ENCODE data around the gene ASH1L.

Gene ASH1L

DNA sequence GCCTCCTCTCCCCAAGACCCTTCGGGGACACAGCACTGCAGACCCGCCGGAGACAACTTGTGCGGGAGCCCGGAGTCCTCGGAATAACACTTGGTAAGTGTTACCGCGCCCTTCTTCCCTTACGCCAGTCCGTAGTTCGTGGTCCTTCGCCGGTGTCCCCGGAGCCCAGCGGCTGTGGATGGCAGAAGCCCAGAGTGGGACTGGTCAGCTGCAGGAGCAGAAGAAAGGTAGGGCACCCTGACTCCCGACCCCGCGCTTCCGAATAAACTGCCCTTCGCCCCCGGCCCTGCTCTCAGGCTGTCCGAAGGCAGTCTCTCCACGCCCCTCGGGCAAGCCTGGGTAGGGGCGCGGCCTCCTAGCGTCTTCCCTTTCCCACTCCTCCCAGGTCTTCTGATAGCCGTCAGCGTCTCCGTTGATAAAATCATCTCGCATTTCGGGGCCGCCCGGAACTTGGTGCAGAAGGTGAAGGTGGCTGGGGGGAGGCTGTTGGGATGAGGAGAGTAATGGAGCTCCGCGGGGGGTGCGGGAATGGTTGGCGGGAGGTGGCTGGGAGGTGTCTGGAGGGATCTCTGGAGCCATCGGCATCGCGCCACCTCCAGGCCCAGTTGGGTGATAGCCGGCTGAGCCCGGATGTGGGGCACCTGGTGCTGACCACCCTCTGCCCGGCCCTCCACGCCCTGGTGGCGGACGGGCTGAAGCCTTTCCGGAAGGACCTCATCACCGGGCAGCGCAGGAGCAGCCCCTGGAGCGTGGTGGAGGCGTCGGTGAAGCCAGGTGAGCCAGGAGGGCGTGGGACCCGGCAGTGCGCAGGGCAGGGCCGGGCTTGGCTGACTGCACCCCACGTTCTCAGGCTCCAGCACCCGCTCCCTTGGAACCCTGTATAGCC, 237.6 kb downstream of the ASH1L start:
- peak; percentile 76 for DNase-seq

DNA sequence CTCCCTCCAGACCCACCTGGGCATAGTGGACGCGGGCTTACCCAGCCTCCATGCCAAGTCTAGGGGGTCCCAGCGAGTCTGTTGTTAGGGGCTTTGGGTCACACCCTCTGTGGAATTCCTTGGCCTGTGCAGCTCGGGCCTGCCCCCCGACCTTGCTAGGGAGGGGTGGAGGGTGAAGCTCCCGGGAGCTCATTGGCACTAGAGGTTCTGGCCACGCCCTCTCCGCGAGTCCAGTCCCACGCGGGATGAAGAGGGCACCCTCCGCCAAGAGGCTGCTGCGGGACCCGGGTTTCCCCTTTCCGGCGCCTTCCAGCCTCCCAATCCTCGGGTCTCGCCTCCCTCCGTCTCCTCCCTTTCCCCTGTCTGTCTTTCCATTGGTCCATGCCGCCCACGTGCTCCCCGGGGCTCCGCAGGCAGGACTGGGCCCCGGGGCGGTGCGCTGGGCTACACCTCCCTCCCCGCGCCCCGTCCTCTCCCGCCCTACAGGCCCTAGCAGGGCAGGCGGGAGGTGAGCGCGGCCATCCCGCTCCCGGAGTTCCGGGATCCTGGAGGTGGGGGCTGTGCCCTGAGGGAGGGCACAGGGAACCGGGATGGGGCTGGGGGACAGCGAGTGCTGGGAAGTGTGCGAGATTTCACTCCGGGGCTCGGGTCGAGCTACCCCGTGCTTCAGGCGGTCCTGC, 238.4 kb downstream of the ASH1L start:
- DNase-seq, result peak; percentile 92

DNA sequence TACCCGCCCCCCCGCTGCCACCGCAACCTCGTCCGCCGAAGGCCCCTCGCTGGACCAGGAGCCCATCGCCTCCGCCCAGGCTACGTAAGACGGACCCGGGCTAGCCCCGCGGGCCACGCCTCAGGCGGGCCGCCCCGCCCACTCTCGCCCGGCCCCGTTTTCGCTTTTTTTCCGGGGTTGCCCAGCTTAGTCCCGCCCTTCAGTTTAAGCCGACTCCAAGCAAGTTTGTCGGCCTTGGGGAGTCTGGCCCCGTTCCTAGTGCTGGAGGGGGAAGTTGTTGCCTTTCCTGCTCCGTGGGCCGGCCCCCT, 238.9 kb downstream of the ASH1L start:
- DNase-seq, result peak; percentile 69

DNA sequence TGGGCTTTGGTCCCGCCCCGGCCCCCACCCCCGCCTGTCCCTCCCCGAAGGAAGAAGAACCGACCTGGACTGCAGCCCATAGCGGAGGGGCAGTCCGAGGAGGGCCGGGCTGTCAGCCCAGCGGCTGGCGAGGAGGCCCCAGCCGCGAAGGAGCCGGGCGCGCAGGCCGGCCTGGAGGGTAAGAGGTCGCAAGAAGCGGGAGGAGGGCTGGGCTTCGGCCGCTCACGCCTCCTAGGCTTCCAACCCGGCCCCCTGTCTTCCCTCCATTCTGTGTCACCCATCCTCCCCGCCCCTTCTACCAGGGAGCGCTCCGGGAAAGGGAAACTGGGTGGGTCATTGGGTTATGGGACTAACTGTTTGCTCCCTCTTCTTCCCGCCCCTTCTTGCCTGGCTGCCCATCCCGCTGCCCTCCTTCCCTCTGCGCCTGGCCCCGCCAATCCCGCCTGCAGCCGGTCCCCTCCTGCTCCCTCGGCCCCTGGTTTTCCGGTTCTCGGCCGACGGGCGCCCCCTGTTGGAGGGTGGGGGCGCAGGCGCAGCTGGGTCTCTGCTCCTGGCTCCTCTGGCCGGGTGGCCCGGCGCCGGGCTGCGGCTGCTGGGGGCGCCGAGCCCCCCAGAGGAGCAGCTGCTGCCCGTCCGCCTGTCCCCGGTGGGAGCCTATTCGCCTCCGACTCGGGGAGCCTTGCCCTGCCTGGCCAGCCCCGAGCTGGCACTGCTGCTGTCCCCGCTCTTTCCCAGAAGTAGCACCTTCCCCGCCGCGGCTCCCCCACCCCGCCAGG, 239.5 kb downstream of the ASH1L start:
- peak; percentile 93 for DNase-seq

DNA sequence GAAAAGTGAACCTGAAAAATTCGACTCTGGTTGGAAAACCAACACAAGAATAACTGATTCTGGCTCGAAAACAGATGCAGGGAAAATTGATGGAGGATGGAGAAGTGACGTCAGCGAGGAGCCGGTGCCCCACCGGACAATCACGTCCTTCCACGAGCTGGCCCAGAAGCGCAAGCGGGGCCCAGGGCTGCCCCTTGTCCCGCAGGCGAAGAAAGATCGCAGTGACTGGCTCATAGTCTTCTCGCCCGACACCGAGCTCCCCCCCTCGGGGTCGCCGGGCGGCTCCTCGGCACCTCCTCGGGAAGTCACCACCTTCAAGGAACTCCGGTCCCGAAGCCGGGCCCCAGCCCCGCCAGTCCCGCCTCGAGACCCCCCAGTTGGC, 240.0 kb downstream of the ASH1L start:
- no peak for DNase-seq

DNA sequence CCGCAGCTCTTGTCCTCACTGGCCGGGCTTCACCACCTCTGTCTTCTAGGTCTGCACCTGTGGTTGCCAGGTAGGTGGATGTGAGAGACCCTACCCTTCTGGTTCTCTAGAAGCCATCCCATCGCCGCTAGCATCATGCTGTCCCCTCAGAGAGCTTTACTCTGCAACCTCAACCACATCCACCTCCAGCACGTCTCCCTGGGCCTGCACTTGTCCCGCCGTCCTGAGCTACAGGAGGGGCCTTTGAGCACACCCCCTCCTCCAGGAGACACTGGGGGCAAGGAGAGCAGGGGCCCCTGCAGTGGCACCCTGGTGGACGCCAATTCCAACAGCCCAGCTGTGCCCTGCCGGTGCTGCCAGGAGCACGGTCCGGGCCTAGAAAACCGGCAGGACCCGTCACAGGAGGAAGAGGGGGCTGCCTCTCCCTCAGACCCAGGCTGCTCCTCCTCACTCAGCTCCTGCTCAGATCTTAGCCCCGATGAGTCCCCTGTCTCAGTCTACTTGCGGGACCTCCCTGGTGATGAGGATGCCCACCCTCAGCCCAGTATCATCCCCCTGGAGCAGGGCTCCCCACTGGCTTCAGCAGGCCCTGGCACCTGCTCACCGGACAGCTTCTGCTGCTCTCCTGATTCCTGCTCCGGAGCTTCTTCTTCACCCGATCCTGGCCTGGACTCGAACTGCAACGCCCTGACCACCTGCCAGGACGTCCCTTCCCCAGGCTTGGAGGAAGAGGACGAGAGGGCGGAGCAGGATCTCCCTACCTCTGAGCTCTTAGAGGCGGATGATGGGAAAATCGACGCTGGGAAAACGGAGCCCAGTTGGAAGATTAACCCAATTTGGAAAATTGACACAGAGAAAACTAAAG, 240.7 kb downstream of the ASH1L start:
- DNase-seq, result no peak

DNA sequence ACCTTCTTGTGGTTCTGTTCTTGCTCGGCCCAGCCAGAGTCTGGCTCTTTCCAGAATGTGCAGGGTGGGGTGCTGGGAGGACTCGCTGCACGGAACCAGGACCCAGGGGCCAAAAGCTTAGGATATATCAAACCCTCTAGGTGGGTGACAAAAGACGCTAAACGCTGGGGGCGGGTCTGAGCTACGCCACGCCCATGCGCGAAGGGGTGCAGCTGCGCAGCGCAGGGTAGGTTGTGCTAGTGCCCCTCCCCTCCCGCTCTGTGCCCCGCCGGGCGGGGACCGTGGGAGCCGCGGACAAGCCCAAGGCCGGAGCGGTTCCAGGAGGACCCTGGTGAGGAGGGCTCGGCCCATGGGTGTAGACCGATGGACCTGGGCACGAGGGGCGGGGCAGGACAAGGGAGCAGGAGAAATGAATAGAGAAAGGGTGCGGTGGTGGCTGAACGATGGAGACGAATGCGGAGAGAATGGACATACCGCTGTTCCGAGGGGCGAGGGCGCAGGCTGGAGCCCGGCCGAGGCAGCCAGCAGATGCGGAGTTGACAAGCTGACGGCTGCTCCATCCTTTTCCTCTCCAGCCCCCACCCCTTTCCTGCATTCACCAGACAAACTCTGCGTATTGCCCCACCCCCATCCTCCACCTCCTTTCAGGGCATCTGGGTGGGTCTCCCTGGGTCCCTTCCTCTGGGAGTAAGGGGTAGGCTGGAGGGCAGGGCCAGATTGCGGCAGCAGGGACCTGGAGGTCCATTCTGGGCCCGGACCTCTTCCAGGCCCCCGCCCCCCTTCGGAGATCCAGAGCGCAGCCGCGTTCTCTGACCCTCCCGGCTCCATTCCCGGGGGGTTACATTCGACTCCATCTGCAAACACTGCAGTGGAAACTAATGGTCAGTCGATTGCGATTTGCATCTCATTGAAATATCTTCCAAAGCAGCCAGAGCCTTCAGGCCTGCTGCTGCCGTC, 241.7 kb downstream of the ASH1L start, which contains the start of gene RUSC1:
TSS of gene RUSC1 (plus strand) at position 234 of the 957 bp plus-strand sequence. CDS start 880 bp downstream, outside the sequence.
- no peak for DNase-seq

DNA sequence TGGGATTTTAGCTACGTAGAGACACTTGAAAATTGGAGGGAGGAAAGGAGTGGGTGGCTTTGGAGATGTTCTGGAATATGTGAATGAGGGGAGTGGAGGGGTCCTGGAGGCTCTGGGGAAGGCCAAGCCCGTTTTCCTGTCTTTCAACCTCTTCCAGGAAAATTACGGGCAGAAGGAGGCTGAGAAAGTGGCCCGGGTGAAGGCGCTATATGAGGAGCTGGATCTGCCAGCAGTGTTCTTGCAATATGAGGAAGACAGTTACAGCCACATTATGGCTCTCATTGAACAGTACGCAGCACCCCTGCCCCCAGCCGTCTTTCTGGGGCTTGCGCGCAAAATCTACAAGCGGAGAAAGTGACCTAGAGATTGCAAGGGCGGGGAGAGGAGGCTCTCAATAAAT, 242.4 kb downstream of the ASH1L start:
- no peak for DNase-seq

DNA sequence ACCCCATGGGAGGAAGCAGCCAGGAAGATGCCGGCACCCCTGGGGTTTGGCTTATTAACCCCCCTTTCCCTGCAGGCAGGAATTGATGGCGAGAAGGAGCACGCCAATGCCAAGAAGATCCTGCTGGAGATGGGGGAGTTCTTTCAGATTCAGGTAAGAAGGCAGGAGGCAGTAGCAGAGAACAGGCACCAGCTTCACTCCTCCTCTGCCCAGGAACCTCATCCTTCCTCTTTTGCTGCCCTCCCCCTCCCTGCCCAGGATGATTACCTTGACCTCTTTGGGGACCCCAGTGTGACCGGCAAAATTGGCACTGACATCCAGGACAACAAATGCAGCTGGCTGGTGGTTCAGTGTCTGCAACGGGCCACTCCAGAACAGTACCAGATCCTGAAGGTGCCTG, 243.1 kb downstream of the ASH1L start:
- DNase-seq, result no peak

DNA sequence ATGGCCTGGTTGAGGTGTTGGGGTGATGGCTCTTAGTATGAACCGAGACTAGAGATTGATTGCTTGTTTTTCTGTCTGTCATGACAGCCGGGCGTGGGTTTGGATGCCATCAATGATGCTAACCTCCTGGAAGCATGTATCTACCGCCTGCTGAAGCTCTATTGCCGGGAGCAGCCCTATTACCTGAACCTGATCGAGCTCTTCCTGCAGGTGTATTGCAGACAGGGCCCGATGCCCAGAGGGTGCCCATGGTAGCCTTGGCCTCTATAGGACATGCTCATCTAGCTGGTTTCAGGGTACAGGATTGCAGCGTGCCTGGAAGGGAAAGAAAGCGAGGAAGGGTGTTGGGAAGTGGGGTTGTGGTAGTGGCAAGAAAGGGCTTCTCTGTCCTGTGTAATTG, 244.5 kb downstream of the ASH1L start:
- DNase-seq, result no peak

DNA sequence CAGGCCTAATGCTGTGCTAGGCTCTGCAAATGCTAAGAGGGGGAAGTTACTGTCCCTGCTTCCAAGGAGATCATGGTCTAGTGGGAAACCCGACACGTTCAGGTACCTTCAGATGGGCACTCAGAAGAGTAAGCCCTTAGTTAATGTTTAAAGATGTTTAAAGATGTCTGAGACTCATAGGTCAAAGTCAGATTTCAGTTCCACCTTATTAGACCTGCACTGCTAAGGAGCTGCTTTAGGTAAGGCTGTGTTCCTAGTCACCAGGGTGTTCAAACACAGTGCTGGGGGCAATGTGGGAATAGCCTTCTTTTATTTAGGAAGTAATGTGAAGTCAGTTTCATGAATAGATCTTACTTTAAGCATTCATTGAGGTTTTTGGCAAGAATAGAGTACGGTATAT, 245.7 kb downstream of the ASH1L start:
- no peak for DNase-seq

DNA sequence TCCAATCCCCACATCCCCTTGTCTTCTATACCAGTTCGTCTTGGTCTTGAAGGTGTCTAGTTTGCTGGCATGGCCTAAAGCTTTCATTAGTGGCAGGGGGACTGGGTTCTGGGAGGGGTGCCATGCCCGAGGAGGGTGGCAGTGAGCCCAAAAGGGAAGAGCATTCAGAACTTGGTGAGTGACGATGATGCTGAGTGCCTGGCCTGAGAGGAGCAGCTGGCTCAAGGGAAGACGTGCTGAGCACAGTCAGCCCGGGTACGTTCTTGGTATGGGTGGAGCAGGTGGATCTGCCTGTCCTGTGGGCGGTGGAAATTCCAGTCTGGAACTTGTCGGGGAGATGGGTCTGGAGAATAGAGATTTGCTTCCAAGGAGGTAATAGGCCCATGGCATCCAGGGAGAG, 249.3 kb downstream of the ASH1L start:
- no peak for DNase-seq

DNA sequence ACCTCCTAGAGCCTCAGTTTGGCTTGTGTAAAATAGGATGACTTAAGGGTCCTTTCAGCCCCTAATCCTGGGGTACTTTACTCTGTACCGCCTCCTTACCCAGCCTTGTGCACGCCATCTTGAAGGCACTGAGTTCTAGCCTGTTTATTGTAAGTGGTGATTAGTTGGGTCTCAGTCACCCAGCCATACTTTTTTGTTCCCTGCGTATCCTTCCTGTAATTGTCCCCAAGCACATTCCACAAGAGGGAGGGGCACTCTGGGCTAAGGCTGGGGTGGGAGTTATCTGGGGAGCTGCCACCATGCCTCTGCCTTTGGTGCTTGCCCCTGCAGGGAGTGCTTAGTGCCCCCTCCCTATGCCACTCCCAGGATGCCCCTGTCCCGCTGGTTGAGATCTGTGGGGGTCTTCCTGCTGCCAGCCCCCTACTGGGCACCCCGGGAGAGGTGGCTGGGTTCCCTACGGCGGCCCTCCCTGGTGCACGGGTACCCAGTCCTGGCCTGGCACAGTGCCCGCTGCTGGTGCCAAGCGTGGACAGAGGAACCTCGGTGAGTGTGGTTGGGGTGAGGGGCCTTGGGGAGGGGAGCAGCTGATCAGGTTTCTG, 253.1 kb downstream of the ASH1L start:
- DNase-seq, result no peak

DNA sequence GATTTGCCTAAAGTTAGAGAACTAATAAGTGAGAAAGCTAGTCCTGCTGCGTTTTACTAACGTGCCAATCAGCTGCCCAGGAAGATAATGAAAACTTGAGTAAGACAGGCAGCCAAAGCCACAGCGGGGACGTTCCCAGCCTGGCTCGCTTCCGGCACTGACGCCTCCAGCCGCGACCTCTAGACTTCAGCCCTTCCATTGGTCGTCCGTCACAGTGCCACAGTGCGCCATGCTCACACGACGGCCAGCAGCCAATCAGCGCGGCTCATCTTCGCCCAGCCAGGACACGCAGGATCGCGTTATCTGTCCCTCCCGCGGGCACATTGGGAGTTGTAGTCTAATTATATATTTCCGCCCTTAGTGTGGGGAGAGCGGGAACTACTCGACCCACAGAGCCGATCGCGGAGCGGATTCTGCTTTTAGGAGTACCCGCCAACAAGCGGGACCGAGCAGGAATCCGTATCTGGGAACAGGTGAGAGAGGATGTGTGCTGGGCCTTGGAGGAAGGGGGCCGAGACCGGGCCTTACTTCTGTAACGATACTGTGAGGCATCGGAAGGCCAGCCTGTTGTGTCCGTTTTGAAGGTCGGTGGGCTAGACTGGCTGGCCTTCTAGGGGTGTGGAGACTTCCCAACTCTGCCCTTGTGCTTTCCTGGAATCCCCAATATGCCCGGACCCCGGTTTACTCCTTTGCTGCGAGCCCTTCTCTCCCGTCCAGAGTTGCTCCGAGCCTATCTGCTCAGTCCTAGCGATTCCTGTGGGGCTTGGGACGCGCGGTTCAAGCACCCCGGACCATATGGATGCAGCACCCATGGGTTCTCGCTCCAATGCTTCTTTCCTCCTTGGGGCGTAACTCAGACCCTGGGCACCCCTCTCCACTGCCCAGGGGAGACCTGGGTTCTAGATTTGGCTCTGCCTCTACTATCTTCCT, 253.8 kb downstream of the ASH1L start, which contains the start of gene FDPS:
TSS of gene FDPS (plus strand) at position 374 of the 930 bp plus-strand sequence. CDS start 924 bp downstream, outside the sequence.
- peak; percentile 96 for DNase-seq

DNA sequence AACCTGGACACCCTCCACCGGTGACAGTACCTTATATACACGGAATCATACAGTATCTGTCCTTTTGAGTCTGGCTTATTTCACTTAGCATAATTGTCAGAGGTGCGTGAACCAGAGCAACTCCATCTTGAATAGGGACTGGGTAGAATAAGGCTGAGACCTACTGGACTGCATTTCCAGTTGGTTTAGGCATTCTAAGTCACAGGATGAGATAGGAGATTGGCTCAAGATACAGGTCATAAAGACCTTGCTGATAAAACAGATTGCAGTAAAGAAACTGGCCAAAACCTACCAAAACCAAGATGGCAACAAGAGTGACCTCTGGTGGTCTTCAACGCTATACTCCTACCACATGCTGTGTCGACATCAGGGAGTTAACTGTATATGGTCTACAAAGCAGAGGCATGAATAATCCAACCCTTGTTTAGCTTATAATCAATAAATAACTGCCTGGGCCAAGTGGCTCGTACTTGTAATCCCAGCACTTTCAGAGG, 255.3 kb downstream of the ASH1L start:
- DNase-seq, result no peak

DNA sequence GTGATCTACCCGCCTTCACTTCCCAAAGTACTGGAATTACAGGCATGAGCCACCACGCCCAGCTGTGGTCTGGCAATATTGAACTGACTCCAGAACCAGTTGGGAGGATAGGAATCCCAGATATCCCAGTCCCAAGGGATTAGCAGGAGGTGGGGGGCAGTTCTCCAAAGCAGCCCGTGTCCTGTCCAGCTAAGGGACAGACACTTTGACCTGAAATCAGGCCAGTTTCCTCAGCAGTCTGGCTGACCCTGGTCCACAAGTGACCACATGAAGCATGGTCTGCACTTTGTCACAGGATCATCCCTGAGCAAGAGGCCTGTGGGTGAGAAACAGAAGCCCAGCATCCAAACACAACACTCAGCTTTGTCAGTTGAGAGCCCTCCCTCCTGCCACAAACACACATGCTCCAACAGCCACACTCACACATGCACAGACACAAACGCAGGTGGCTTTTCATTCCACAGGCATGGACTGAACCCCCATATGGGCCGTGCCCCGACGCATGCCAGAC, 256.7 kb downstream of the ASH1L start:
- no peak for DNase-seq

DNA sequence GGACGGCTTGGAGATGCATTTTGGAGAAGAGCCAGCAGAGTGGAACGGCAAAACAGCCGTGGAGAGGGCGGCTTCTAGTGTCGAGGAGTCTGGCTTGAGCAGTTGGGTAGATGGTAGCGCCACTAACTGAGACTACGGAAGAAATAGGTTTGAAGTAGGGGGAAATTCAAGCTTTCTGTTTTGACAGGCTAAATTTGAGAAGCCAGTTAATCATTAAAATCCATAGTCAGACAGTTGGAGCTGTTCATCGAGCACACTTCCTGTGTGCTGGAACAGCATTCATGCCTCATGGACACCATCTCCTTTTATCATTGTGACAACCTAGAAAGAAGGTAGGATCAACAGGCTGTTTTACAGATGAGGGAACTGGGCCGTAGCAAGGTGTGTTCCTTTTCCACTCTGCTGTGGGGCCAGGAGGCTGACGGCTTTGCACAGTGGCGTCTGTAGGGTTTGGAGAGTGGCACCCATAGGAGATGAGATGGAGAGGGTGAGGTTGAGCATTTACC, 258.0 kb downstream of the ASH1L start:
- no peak for DNase-seq

DNA sequence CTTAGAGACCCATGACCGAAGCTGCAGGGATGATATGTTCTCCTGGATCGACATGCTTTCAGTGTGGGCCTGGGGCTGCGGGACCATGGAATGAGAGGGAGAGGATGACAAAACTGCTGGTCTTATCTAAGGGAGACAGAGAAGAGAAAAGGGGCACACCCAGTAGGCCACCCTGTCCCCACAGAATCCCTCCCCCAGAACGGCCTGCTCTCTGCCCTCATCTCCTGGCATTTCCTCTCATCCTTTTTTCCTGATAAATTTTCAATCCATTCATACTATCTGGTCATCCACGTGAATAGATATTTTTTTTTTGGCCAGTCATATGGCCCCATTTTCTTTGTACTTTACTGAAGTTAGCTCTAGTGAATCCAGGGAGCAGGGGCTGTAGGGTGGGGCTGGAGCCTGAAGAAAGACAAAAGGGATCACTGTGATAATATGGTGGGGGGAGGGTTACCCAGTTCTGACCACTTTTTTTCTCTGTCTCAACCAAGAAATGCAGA, 261.2 kb downstream of the ASH1L start, which contains the start of gene PKLR:
TSS of gene PKLR (minus strand) at position 97 of the 500 bp plus-strand sequence. CDS start at position 54, 43 bp downstream.
- DNase-seq, result no peak

All from NCI-H510A (cell line).